ENCODE data around the gene CCDC13.

The CCDC13 gene

DNA sequence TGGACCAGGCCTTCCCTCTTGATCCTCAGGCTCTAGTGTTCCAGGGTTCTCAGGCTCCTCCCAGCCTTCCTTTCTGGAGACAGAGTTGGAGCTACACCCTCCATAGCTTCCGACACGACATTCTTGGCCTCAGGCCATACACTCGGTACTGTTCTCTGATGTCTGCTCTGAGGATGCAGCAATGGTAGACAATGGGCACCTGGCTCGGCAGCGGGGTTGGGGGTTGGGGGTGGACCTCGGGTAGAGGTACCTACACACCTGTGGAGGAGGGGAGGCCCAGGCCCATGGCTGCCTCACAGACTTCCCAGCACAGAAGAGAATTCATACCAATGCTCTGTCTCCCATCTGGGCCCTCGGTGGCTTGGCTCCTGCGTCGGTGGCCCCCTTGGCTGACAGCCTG, 21.4 kb downstream of the CCDC13 start:
- no peak for DNase-seq (ENCODE audit: low read depth)

DNA sequence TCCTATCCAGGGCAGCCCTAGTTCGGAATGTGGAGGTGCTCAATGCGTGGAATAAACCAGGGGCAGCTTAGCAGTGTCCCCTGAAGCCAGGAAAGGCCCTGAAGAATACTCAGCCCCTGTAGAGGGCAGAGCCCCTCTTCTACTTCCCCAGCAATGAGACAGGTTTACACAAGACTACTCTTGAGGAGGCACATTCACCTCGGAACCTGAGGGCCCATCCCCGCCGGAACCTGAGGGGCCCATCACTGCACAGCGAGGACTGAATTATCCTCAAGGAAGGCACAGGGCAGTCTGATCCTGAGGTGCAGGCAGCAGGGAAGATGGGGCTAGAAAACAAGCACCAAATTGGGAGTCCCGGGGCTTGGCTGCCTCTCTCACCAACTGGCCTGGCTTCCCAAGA, 22.2 kb downstream of the CCDC13 start:
- DNase-seq (ENCODE audit: low read depth), result no peak

GRCh38 chr3:42749753-42750231, 23.3 kb downstream of the CCDC13 start:
- DNase-seq (ENCODE audit: low read depth), result peak; percentile 36

- no peak for DNase-seq (ENCODE audit: low read depth)
These were observed 23.9 kb downstream of the CCDC13 start for GRCh38 chr3:42749025-42749752.

GRCh38 chr3:42747581-42747980, 25.5 kb downstream of the CCDC13 start:
- no peak for DNase-seq (ENCODE audit: low read depth)

DNA sequence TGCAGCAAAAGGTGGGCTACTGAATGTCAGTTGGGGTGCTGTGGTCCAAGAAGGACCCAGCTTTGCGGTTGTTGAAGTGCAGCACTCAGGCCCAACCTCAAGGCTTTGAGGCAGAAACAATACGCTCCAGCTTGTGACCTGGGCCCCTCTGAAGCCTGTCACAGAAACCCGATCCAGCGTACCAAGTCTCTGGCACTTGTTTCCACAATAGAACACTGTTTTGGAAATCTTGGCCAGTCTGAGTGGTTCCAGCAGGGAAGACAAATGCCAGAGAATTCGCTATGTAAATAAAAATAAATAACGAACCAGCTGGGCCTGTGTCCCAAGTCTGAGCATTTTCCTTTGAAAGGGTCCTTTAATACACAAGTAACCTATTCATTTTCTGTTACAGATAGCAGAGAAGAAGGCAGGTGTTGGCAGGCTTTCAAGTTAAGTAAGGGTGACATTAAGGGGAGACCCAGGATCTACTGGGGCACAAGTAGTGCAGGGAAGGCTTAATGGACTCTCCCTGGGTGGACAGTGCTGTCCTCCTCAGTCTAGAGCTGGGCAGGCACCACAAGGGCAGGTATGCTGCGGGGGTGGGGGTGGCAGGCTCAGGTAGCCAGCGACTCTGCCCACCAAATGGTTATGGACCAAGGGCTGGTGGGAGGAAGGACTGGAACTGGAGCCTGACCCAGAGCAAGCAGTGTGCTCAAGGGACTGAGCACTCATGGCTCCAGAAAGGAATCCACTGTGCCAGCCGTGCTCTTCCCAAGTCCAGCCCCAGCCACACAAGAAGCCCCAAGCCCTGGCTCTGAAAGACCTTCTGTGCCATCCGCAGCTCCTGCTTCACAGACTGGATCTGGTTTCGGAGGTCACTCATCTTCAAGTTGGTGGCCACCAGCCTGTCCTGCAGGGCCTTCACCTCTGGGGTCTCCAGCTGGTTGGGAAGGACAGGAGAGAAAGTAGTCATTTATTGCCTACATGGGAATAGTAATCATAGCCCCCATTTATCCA, 26.3 kb downstream of the CCDC13 start:
- peak; percentile 95 for DNase-seq (ENCODE audit: low read depth)

GRCh38 chr3:42745776-42746454, 27.1 kb downstream of the CCDC13 start:
- DNase-seq (ENCODE audit: low read depth), result no peak

GRCh38 chr3:42745291-42745745, 27.7 kb downstream of the CCDC13 start:
- DNase-seq (ENCODE audit: low read depth), result peak; percentile 53

- no peak for DNase-seq (ENCODE audit: low read depth)
These were observed 29.7 kb downstream of the CCDC13 start for GRCh38 chr3:42743204-42743995.

DNA sequence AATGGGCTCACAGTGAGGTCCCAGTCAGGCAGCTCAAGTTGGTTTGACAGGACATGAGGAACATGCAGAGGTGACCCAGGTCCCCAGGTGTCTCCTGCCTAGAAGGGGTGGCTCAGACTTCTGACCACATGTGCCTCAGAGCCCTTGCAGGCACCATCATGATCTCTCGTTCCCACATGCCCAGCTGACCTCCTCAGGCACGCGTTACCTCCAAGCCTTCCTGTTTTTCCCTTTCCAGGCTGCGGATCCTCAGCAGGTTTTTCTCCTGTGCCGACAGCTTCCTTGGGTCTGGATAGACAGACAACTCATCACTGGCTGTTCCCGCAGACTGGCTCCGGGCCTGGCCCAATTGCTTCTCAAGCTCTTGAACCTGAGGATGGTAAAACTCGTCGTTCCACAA, 30.4 kb downstream of the CCDC13 start:
- no peak for DNase-seq (ENCODE audit: low read depth)

- no peak for DNase-seq (ENCODE audit: low read depth)
These were observed 30.8 kb downstream of the CCDC13 start for GRCh38 chr3:42742259-42742658.

GRCh38 chr3:42741796-42742195, 31.3 kb downstream of the CCDC13 start:
- no peak for DNase-seq (ENCODE audit: low read depth)

DNA sequence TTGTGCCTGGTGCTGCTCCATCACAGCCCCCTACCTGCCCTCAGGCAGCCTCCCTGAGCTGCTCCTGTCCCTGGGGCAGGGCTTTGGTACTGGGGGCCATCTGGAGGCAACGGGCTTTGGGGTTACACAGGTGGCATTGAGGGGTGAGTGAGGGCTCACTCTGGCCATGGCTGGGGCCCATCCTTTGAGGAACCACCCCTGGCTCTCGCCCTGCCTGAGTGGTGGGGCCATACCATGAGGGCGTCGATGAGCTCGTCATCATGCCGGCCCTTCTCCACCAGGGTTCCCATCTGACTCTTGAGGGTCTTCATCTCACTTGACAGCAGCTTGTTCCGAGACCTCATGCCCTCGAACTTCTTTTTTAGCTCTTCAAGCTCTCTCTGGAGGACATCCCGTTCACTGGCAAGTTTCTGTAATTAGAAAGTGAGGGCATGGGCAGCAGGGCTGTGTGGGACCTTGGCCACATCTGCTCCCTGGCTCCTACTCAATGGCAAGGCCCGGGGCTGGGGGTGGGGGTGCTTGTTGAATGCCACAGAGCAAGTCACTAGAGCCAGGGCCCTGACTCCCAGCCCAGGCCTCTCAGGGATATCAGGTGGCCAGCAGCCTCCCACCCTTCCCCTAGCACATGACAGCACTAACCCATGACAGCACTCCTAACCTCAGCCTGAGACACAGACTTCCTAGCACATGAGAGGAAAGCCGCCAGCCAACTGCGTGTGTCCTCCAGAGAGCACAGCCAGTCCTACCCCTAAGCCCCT, 33.5 kb downstream of the CCDC13 start:
- DNase-seq (ENCODE audit: low read depth), result peak; percentile 36

GRCh38 chr3:42736531-42736930, 36.5 kb downstream of the CCDC13 start:
- DNase-seq (ENCODE audit: low read depth), result no peak

- no peak for DNase-seq (ENCODE audit: low read depth)
These were observed 37.0 kb downstream of the CCDC13 start for GRCh38 chr3:42736081-42736480.

DNA sequence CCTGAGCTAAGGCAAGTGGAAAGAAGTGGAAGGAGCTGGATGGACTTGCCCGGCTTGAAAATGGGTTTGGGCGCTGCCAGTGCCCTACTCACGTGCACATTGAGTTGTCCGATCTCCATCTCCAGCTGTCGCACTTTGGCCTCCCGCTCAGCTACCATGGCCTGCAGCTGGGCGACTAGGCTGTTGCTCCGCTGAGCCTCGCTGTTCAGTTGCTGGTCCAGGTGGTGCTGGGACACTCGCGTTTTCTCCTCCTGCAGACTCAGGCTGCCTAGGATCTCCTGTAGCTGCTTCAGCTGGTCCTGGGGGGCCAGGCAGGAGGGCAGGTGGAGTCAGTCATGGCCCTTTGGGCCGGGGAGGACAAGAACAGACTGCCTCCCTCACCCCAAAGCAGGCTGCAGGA, 37.4 kb downstream of the CCDC13 start:
- DNase-seq (ENCODE audit: low read depth), result no peak

DNA sequence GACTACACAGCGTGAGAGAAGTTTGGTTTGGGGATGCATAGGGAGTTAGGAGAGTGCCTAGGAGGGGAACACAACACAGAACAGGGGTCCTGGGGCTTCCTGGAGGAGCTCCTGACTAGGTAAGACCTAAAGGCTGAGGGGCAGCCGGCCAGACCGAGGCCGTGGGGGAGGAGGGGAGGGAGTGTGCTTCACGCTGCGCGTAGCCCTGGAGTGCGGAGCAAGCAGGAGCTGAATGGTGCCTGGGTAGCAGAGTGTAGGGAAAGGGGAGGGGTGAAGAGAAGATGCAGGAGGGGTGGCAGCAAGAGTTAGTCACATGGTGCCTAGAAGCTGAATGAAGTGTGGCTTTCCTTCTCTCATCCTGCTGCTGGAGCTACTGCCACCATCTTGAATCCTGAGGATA, 38.0 kb downstream of the CCDC13 start:
- DNase-seq (ENCODE audit: low read depth), result no peak

GRCh38 chr3:42734263-42734860, 38.7 kb downstream of the CCDC13 start:
- DNase-seq (ENCODE audit: low read depth), result no peak

- DNase-seq (ENCODE audit: low read depth), result no peak
These were observed 39.4 kb downstream of the CCDC13 start for GRCh38 chr3:42733501-42734262.

Data from fibroblast of gingiva (primary cell).